Spleen (tissue), 11 donors: Measurements from ENCODE around the gene LINC01488. TPM values are rescaled to one million over a fixed set of nuclear protein-coding genes. Genes with fewer than 3 reads are reported as not detected.

Experiments
- DNase-seq: peaks from one replicate; pipeline ENCODE4 v3.0.0-alpha.2; 2020
- H3K27ac ChIP-seq, 8 donors: fragments of 200-600 bp; sonication (generic) in 7 of 8; 1 replicate in 4 of 8; 2 replicates in 4 of 8; pipeline versions ENCODE4 v1.5.0 to v1.8.0; 2016 to 2021; ENCODE audit warnings: inconsistent platforms in 4 of 8, mild to moderate bottlenecking in 4 of 8, moderate library complexity in 1 of 8
- H3K27me3 ChIP-seq, 7 donors: fragments of 200-600 bp; sonication (generic) in 6 of 7; replicated peaks in 1 of 7; 1 replicate in 4 of 7; 2 replicates in 3 of 7; pipeline versions ENCODE4 v1.5.0 to v1.8.0; 2016 to 2021; ENCODE audit warnings: inconsistent platforms in 3 of 7, mild to moderate bottlenecking in 1 of 7
- H3K36me3 ChIP-seq, 6 donors: fragments of 200-600 bp; sonication (generic) in 5 of 6; 1 replicate in 4 of 6; 2 replicates in 2 of 6; pipeline versions ENCODE4 v1.5.0 to v1.8.0; 2016 to 2021; ENCODE audit warnings: inconsistent platforms in 2 of 6
- H3K4me1 ChIP-seq, 6 donors: fragments of 200-600 bp; sonication (generic) in 5 of 6; 1 replicate in 3 of 6; 2 replicates in 3 of 6; pipeline versions ENCODE4 v1.5.0 to v1.8.0; 2016 to 2021; ENCODE audit warnings: inconsistent platforms in 3 of 6
- H3K4me3 ChIP-seq, 8 donors: fragments of 200-600 bp; sonication (generic) in 7 of 8; 1 replicate in 4 of 8; 2 replicates in 4 of 8; pipeline versions ENCODE4 v1.5.0 to v1.8.0; 2016 to 2021; ENCODE audit warnings: inconsistent platforms in 4 of 8, mild to moderate bottlenecking in 4 of 8, moderate library complexity in 2 of 8
- H3K9me3 ChIP-seq, 8 donors: fragments of 200-600 bp; sonication (generic) in 7 of 8; 1 replicate in 4 of 8; 2 replicates in 4 of 8; pipeline versions ENCODE4 v1.5.0 to v1.8.0; 2016 to 2021; ENCODE audit warnings: inconsistent platforms in 4 of 8
- POLR2A ChIP-seq, 3 donors: fragments of 450-650 bp; IDR thresholded peaks; one replicate each; pipeline ENCODE4 v1.5.1; 2017; ENCODE audit warnings: antibody characterized with exemption in 3 of 3, mild to moderate bottlenecking in 1 of 3
- POLR2AphosphoS5 ChIP-seq, 3 donors: sonication (generic); formaldehyde crosslinking; IDR thresholded peaks; one replicate each; pipeline ENCODE4 v1.5.1; 2017; ENCODE audit warnings: antibody characterized with exemption in 3 of 3
- WGBS, 5 donors: extraction: QIAGEN DNeasy Blood & Tissue Kit in 3 of 5; methylation state at CpG; one replicate each; pipeline versions ENCODE4 v1.1.5 to v1.1.7; 2013 to 2018; 5-methylcytosine and 5-hydroxymethylcytosine counted together
- intact Hi-C: fragments of 100-400 bp; cut with DNase I; formaldehyde crosslinking; loops from one replicate; pipeline ENCODE4 v1.15.0; 2023; ENCODE audit warnings: low total_unique reads
- polyA plus RNA-seq, 3 donors: library from polyadenylated mRNA; stranded (reverse); fragments of 200-250 nt; gene quantifications; one replicate each; pipeline ENCODE4 v1.2.1, GENCODE V29; 2013
- total RNA-seq, 7 donors: library from RNA; depleted of rRNA in 3 of 7; stranded (reverse); fragments of >200 nt in 3 of 7; fragmentation: NEBNext Ultra II Directional in 4 of 7; extraction: Animal tissue kit (Norgen Biotek cat#: 25700) in 4 of 7; gene quantifications; one replicate each; pipeline versions ENCODE4 v1.1.0 to v1.2.1, GENCODE V29; 2016 to 2021
- TF ChIP-seq, protein P1 (sequence below), 11 experiments: fragments of 200-600 bp in 7 of 11; fragments of 450-650 bp in 4 of 11; sonication (generic) in 4 of 11; IDR thresholded peaks in 8 of 11; conservative IDR thresholded peaks in 3 of 11; 1 replicate in 7 of 11; 2 replicates in 4 of 11; pipeline versions ENCODE4 v1.4.0 to v1.8.0; 2016 to 2021; ENCODE audit warnings: antibody characterized with exemption in 11 of 11, inconsistent platforms in 4 of 11, mild to moderate bottlenecking in 1 of 11
- donor health status: healthy with polysubstance abuse.
- donor health status: DM: no; HTN: no; CAD: no; lungs with moderate emphysema.
- donor health status: DM: no; HTN: no; CAD: no.
- donor health status: Bipolar disorder and iron deficiency.
- donor health status: healthy.
- donor health status: DM: no; HTN: no; CAD: no.
- donor health status: DM: yes; HTN: yes; CAD: no.

The LINC01488 gene
- total and polyA plus RNA-seq, 10 donors: not detected

DNA sequence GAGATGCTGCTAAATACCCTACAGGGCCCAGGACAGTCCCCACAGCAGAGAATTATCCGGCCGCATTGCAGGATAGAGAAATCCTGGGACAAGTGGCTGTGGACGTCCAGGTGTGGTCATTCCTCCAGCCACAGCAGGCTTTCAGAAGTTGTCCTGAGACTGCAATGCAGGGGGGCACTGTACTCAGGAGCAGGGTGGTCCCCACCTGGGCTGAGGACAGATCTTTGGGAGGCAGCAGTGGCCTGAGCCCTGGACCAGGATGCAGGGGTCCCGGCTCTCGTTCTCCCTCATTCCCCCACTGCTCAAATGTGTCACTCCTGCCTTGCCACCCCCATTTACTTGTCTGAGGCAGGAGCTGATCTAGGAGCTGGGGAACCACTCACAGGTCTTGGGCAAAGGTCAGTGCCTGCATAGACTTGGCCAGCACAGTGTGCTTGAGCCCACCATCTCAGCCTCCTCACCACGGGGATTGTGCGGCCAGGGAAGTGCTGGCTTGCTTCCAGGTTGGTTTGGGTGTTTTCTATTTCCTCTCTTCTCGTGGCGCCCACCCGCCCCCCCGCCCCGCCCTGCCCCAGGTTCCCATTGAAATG is 15.3 kb downstream of the LINC01488 start:
- no peak for TF ChIP-seq POLR2A (IDR thresholded peaks at IDR 0.05)
- TF ChIP-seq POLR2AphosphoS5 (IDR thresholded peaks at IDR 0.05): no peak
- TF ChIP-seq, protein P1, sequence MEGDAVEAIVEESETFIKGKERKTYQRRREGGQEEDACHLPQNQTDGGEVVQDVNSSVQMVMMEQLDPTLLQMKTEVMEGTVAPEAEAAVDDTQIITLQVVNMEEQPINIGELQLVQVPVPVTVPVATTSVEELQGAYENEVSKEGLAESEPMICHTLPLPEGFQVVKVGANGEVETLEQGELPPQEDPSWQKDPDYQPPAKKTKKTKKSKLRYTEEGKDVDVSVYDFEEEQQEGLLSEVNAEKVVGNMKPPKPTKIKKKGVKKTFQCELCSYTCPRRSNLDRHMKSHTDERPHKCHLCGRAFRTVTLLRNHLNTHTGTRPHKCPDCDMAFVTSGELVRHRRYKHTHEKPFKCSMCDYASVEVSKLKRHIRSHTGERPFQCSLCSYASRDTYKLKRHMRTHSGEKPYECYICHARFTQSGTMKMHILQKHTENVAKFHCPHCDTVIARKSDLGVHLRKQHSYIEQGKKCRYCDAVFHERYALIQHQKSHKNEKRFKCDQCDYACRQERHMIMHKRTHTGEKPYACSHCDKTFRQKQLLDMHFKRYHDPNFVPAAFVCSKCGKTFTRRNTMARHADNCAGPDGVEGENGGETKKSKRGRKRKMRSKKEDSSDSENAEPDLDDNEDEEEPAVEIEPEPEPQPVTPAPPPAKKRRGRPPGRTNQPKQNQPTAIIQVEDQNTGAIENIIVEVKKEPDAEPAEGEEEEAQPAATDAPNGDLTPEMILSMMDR (IDR thresholded peaks at IDR 0.05 in 8 of 11, conservative IDR thresholded peaks at IDR 0.05 in 3 of 11): no peak
- Histone ChIP-seq H3K4me3 (no peak overlapping the region), H3K4me1 (peaks cover 0 to 32% (median 6%) of the 10 kb centered on the region in 6 donors), H3K27me3 (peaks cover 0 to 8% (median 0%) of the 10 kb centered on the region in 7 donors), H3K36me3 (no peaks in the 10 kb centered on the region), H3K9me3 (no peaks in the 10 kb centered on the region), H3K27ac (peak overlapping the region in 1 of 8 donors; percentile 7)
- DNase-seq: peak; percentile 24
- intact Hi-C loops: no loop called here
- WGBS, 5 donors: 47 to 59% (median 54%) methylated on average over 8 to 12 of the region's 12 CpGs

DNA sequence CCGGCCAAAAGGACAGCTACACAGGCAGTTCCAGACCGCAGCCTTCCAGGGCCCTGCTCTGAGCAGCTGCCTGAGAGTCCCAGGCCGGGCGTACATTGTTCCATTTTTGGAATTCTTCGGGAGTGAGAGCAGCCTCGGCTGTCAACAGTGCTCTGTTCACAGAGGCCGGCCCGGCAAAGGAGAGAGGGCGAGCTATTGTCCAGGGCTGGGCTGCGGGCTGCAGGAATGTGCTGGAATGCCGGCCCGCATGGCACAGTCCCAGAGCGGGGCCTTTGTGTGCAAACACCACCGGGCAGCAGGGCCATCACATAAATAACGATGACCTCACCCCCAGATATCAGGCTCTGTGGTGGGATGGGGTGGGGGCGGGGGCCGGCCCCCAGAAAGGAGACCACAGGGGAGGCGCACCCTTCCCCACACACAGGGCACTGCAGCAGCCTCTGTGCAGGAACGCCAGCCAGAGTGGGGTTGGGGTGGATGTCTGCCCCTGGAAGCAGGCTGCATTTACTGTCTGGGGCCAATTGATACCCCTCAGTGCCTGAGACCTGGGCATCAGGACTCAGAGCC is 15.8 kb downstream of the LINC01488 start:
- peak; percentile 61 for DNase-seq
- peak overlapping the region in 1 of 8 donors; percentile 7 for H3K27ac ChIP-seq
- no peak overlapping the region for H3K4me3 ChIP-seq
- intact Hi-C loops: no loop called here
- no peaks in the 10 kb centered on the region for H3K36me3 ChIP-seq
- peaks cover 0 to 32% (median 6%) of the 10 kb centered on the region in 6 donors for H3K4me1 ChIP-seq
- WGBS, 5 donors: 53 to 67% (median 62%) methylated on average over 5 to 19 of the region's 19 CpGs
- H3K27me3 ChIP-seq: peaks cover 0 to 8% (median 0%) of the 10 kb centered on the region in 7 donors
- TF ChIP-seq POLR2A (IDR thresholded peaks at IDR 0.05): no peak
- TF ChIP-seq, protein P1 (IDR thresholded peaks at IDR 0.05 in 8 of 11, conservative IDR thresholded peaks at IDR 0.05 in 3 of 11): no peak
- no peaks in the 10 kb centered on the region for H3K9me3 ChIP-seq

DNA sequence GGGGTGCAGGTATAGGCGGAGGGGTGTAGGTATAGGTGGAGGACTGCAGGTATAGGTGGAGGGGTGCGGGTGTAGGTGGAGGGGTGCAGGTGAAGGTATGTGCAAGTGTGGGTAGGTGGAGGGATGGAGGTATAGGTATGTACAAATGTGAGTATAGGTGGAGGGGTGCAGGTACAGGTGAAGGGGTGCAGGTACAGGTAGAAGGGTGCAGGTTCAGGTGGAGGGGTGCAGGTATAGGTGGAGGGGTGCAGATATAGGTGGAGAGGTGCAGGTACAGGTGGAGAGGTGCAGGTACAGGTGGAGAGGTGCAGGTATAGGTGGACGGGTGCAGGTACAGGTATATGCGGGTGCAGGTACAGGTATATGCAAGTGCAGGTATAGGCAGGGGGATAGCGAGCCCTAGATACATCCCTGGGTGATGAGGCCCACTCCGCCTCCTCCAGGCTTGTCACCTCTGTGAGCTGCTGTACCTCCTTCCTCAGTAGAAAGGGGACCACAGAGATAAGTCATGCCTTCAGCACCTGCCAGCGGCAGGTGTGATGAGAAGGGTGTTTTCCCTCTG is 17.2 kb downstream of the LINC01488 start:
- Histone ChIP-seq H3K27ac (no peak overlapping the region), H3K9me3 (no peaks in the 10 kb centered on the region), H3K4me3 (no peak overlapping the region), H3K27me3 (peaks cover 0 to 8% (median 0%) of the 10 kb centered on the region in 7 donors), H3K36me3 (no peaks in the 10 kb centered on the region), H3K4me1 (peaks cover 0 to 29% (median 6%) of the 10 kb centered on the region in 6 donors)
- intact Hi-C loops: no loop called here
- DNase-seq: peak; percentile 60
- 85 to 91% (median 89%) methylated on average over 7 of the region's 7 CpGs for WGBS, 5 donors
- TF ChIP-seq POLR2AphosphoS5 (IDR thresholded peaks at IDR 0.05) (no peak), POLR2A (IDR thresholded peaks at IDR 0.05) (no peak)
- TF ChIP-seq, protein P1 (IDR thresholded peaks at IDR 0.05 in 8 of 11, conservative IDR thresholded peaks at IDR 0.05 in 3 of 11): no peak
